NCI-H146 treated with DMSO at 0.1 percent for 48 hours (cell line): ENCODE results near the gene CKAP2L.
"Not testable (repeated sequence)": the region's sequence is repeated elsewhere in the genome, so short reads cannot be mapped to it uniquely, and the experiment has no call there.

Experiments used
- DNase-seq: peaks from one replicate; lab custom pipeline; 2025; ENCODE audit not compliant: unreplicated experiment; lab: John Stamatoyannopoulos, UW

The CKAP2L gene

DNA sequence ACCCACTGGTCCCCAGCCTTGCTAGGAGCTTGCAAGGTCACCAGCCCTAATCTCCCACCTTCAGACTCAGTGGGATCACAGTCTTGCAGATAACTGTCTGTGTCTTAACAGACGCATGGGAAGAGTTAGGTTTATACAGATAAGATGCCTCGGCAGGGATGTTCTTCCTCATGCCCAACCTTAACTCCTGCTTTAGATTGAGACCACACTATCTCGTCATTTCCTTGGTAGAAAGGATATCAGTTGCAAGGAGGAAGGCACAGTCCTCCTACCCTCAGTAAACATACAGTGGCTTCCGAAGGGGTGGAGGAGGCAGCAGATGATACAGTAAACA lies 36.4 kb downstream of the CKAP2L start:
- no peak for DNase-seq

DNA sequence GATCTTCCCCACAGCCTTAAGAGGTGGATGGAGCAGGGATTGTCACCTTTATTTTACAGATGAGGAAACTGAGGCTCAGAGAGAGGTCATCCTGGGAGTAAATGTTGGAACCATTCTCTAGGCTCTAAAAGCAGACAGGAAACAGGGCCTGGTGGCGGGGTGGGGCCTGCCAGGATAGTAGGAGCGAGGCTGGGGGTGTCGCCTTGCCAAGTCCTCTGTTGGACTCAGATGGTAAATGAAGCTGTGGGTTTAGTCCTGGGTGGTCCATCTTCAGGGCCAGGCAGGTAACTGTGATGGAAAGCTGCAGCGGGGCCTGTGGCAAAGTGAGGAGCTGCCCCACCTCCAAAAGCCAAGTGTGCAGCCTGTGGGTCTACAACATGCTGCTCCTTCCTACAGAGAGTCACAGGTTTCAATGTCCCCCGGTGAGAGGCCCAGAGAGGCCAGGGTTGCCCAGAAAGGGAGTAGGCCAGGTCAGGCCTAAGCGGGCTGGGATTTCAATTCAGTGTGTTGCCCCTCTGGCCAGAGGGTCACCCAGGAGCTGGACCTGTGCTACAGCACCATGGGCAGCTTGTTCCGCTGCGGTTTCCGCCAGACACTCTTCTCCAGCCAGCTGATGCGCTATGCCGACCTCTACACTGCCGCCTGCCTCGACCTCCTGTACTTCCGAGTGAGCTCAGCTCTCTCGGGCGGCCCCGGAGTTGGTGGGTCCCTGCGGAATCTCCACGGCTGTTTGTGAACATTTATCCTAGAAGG lies 37.0 kb downstream of the CKAP2L start:
- no peak for DNase-seq

DNA sequence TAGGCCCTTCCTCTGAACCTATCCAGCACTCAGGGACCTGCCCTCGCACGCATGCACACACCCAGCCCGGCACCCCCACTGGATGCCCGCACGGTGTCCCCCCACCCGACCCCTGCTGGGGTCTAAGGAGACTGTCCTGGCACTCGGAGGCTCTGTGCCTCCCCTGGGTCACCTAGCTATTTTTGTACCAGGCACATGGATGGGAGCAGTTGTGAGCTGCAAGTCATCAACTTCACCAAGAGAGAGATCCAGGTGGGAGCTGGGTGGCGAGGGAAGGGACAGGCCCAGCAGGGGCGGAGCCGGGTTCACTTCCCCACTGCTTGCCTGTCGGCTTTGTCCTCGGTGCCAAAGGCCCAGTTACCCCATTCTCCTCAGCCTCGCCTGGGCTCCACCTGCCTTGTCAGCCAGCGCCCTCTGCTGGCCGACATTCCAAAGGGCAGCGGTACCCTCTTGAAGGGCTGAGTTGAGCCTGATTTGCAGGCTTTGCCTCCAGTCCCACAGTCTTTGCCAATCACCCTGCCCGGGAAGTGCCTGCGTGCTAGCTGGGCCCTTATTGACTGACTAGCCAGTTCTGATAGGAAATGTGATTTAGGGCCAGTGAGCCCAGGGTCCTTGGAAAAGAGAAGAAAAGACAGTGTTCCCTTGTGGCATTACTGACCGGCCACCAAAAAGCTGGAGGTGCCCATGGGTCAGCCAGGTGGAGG lies 37.8 kb downstream of the CKAP2L start:
- DNase-seq, result peak; percentile 89

DNA sequence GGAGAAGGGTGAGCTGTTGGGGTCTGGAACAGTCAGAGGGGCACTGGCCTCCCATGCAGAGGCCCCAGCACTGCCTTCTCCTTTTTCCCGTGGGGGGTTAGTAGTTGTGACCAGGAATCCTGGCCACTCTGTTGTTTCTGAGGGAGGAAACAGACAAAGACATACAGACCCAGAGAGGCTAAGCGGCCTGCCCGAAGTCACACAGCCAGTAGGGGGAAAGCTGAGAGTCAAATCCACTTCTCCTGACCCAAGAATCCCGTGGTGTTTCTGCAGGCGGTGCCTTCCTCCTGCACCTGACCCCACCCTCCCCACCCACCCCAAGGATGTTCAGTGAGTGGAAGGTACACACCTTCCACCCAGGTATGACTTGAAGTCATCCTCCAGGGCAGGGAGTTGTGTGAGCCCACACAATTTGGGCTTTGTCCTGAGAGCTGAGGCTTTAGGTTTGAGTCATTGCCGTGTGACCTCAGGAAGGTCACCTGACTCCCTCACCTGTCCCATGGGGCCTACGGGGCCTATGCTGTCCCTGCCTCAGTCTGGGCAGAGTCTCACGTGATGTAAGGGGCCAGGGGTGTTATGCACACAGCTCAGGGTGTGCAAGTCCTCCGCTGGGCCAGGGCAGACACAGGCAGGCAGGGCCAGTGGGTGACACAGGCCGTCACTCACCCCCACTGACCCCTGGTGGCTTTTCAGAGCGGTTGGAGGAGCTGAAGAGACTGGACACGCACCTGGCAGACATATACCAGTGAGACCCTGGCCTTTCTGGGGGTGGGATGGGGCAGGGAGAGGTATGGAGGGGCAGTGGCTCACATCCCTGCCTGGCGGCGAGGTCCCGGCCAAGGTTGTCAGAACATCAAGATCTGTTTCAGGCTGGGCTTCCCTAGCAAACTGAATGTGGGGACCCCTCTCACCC lies 38.6 kb downstream of the CKAP2L start:
- no peak for DNase-seq

DNA sequence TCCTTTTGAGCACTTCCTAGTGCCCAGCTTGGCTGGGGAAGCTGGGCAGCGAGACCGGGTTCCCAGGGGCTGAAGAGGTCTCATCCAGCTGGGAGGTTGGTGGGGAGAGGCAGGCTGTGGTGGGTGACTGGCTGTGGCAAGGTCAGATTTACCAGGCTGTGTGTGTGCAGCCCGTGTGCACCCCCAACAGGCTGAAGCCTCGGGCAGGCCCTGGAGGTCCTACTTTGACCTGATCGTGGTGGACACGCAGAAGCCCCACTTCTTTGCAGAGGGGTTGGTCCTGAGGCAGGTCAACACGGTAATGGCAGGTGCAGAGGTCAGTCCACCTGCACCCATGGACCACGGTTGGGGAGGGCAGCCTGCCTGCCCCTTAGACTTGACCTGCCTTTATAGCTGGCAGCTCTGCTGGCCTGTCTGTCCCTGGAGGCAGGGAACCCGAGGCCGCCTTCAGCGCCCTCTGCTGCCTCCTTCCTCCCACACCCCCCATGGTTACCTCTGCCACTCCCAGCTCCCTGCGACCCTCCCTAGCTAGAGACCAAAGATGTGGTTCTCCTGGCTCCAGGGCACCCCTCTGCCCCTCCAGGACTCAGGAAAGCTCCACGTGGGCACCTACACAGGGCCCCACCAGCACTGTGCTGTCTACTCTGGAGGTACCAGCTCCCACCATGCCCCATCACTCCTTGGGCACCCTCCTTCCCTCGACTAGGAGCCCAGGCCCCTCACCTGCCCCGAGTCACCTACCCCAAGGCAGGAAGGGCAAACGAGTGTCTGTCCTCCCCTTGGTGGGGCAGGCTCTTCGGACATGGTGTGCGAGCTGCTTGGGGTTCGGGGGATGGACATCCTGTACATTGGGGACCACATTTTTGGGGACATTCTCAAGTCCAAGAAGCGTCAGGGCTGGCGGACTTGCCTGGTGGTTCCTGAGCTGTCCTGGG lies 39.6 kb downstream of the CKAP2L start:
- no peak for DNase-seq

DNA sequence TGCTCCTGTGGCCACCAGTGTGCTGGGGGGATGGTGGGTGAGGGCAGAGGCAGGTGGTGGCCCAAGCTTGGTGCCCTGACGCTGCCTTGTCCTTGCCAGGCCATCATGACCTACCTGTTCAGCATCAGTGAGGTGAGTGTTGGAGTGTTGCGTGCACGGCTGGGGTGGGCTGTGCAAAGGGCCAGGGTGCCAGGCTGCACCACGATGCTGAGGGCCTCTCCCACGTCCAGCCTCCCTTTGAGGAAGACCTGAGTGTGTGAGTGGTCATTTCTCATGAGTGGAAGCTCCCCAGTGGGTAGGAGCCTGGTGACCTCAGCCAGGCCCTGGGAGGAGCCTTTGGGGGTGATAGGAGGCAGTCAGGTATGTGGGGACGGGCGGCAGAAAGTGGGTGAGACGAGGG lies 40.4 kb downstream of the CKAP2L start:
- no peak for DNase-seq

DNA sequence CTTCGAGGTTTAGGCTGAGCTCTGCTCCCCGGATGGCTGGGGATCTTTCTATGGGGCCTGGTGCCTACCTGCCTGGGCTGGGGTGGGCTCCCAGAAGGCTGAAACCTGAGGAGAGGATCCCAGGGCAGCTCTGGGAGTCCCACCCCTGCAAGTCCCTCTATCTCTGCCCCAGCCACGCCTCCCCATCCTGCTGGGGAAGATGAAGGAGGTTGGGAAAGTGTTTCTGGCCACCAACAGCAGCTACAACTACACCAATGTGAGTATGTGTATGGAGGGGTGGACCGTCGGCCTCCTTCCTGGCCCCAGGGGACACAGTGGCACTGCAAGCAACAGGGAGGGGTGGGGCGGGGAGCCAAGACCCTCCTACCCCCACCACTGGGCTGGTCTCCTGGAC lies 40.9 kb downstream of the CKAP2L start:
- no peak for DNase-seq

DNA sequence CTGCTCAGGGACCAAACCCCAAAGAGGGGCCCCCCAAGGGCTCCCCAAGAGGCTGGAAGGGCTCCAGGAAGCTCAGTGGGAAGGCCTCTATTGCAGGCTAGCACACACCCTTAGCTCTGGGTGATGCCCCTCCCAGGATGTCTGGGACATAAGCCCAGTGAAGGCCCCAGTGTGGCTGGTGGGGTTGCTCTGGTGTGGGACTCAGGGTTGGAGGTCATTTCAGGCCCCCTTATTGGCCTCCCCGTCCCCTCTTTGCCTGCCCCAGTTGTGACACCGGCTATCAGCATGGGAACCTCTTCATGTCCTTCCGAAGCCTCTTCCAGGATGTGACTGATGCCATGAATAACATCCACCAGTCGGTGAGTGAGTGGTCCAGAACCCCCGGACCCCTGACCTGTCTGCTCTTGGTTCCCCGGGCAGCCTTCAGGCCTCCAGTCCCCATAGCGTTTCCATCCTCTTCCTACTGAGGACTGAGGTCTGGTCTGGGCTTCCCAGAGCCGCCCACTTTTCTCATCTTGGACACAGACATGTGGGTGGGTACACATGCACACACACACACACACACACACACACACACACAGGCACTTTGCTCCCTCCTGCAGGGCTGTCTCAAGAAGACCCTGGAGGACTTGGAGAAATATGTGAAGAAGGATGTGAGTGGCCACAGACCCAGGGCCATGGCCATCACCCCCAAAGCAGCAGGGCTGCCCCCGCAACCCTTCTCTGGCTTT lies 41.4 kb downstream of the CKAP2L start:
- no peak for DNase-seq

DNA sequence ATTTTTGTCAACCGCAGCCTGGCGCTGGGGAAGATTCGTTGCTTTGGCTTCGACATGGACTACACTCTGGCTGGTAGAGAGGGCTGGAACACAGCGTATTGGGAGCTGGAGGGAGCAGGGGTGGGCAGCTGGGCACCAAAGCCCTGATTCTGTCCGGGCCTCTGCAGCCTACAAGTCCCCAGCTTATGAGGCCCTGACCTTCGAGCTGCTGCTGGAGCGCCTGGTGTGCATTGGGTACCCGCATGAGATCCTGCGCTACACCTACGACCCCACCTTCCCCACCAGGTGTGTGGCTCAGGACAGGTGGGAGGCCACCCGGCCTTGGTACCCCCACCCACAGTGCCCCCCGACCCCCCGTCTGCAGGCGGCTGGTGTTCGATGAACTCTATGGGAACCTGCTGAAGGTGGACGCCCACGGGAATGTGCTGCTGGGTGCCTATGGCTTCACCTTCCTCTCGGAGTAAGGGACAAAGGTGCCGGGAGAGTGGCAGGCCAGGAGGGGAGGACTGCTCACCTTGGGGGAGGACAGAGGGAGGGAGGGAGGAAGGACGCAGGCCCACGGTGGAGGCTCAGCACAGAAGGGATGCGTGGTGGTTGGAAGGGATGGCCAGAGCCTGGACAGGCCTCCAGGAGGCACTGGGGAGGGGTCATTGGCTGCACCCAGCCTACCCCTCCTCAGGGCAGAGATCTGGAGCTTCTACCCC lies 42.4 kb downstream of the CKAP2L start:
- DNase-seq, result no peak

DNA sequence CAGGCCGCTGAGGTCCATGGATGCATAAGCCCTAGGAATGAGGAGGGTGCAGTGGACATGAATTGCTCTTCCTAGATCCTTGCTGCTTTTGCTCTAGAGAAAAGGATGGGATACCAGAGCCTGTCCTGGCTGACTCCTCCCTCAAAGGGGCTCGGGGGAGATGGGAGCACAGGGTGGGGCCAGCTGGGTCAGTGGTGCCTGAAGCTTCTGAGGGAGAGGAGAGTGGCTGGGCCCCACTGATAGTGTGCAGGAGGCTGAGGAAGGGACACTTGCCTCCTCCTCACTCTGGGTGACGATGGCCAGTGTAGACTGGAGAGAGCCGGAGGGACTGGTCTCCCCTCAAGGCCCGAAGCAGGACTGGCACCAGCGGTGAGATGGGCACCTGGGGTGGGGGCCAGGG lies 43.6 kb downstream of the CKAP2L start, which contains the start of gene NT5DC4:
Gene NT5DC4, plus strand, starts transcription at position 236 of the 400 bp plus-strand sequence. Its CDS starts 60 bp downstream, at position 296.
- no peak for DNase-seq

DNA sequence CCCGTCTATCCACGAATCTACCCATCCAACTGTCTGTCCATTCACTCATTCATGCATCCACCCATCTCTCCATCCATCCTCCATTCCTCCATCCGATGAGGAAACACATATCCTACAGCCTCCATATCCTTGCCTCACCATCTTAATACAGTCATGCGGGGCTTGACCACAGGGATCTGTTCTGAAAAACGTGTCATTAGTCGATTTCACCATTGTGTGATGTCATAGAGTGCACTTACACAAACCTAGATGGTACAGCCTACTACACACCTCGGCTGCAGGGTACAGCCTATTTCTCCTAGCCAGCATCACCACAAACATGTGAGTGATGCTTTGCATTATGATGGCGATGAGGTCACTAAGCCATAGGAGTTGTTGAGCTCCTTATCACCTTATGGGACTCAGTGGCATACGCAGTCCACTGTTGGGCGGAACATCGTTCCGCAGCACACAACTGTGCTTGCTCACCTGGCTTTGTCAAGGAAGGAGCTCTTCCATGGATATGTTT lies 45.5 kb downstream of the CKAP2L start:
- no peak for DNase-seq

DNA sequence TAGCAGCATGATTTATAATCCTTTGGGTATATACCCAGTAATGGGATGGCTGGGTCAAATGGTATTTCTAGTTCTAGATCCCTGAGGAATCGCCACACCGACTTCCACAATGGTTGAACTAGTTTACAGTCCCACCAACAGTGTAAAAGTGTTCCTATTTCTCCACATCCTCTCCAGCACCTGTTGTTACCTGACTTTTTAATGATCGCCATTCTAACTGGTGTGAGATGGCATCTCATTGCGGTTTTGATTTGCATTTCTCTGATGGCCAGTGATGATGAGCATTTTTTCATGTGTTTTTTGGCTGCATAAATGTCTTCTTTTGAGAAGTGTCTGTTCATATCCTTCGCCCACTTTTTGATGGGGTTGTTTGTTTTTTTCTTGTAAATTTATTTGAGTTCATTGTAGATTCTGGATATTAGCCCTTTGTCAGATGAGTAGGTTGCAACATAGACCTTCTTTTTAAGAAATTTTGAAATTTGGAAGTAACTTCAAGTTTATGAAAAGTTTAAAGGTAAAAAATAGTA lies 47.5 kb downstream of the CKAP2L start:
- DNase-seq, result not testable (repeated sequence)

DNA sequence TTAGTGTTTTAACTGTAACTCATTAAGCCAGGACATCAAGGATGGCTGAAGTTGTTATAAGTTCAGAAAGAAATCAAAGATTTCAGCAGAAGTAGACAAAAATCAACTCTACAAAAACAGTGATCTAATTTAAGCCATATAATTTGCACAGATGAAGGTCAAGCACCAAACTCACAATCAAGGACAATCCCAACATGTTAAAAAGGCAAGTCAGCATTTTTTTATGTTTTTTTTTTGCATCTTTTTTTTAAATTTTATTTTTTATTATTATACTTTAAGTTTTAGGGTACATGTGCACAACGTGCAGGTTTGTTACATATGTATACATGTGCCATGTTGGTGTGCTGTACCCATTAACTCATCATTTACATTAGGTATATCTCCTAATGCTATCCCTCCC lies 48.3 kb downstream of the CKAP2L start:
- DNase-seq, result not testable (repeated sequence)

DNA sequence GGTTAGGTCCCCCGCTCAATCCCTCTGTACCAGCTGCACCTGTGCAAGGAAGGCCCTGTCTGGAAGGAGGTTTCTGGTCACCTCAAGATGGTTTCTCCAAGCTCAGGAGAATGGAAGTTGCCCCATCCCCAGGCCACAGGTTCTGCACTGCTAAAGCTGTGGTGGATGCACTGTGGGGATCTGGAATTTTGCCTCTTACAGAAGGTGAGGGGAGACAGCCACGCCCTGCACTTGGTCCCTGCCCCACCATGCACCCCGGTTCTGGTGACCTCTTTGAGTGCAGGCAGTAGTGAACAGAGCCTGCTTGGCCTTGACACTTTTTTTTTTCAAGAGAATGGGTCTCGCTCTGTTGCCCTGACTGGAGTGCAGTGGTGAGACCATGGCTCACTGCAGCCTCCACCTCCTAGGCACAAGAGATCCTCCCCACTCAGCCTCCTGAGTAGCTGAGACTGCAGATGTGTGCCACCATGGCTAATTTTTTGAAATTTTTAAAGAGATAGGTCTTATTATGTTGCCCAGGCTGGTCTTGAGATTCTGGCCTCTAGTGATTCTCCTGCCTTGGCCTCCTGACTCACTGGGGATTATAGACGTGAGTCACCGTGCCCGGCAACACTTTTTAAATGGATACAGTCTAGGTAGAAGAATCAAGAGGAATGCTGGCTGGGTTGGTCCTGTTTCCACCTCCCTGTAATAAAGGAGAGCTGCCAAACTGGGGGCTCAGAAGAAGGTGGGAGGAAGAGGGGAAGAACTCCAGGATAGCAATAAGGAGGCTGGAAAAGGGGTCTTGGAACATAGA lies 49.4 kb downstream of the CKAP2L start:
- DNase-seq, result no peak

DNA sequence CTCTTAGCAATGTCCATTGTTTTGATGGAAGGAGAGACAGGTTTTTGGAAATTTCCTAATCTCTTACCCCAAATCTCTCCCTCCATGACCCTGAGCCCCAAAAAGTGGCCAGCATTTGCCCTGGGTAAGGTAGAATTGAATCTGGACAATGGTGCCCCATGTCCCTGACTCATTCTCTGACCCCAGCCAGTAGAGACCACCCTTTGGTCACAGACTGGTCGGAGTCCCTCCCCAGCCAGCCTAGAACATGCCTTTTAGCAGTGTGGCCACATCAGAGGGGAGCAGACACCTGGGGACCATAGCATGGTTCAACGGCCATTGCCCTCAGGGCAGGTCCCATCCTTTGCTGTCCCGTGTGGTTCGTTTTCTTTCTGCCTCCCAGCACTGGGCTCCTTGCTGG lies 50.1 kb downstream of the CKAP2L start:
- no peak for DNase-seq

DNA sequence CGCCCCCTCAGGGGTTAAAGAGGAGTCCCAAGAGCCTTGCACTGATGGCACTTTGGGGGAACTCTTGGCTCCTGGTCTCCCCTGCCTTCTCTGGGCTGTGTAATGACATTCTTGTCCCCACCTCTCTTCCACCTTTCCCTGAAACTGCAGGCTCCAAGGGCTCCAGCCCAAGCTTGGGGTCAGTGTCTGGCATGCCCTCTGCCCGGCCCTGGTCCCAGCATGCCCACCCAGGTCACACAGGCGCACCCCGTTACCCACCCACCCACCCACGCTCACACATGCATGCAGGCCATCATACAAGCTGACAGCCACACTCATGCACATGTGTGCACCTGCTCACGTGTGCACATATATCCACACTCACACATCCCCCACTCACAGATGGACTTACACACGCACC lies 50.5 kb downstream of the CKAP2L start:
- DNase-seq, result no peak

DNA sequence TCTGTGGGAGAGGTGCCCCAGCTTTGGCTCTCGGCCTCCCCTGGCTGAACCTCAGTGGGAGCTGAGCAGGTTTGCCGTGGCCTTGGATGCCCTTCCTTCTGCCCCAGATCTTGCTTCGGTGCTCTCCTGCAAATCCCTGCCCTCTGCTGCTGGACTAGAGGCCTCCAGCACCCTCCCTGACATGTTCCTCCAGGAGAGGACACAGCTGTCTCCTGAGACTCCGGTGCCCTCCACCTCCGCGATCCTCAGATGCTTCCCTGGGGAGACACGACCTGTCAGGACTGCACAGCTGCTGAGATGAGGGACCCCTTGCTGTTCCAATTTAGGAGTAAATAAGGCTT lies 50.9 kb downstream of the CKAP2L start:
- no peak for DNase-seq

DNA sequence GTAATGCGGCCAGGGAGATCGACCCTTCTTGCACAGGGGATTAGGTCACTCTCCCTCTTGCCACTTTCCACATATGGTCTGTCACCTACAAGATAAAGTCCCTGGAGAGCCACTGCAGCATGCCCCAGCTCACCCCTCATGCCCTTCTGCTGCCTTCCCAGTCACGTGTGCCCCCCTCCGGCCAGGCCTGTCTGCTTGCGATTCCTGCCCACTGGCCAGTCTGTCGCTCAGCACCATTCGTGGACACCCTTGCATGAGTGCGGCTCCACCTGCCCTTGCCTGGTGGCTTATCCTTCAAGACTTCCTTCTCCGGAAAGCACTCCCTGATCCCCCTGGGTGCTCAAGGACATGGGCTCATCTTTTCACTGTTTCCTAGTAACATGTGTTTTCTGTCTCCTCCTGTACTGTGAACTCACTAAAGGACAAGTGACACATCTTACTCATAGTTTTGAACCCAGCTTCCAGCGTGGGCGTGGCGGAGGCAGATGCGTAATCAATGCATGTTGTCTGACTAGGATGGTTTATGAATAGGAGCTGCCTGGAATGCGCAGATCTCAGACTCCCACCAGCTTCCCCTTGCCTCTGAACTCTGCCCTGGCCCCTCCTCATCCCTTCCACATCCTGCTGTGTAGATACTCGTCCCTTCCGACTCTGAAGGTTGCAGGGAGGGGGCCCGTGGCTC lies 51.4 kb downstream of the CKAP2L start:
- DNase-seq, result no peak
